Adrenal gland (tissue), 12 donors: ENCODE data around the gene RPS6KA5. TPM values are rescaled to one million over a fixed set of nuclear protein-coding genes. Genes with fewer than 3 reads are reported as not detected.

ENCODE experiments used
- DNase-seq, 7 donors: peaks; one replicate each; pipeline ENCODE4 v3.0.0-alpha.2; 2019 to 2020
- H3K27ac ChIP-seq, 5 donors: fragments of 200-600 bp; sonication (generic) in 4 of 5; 1 replicate in 3 of 5; 2 replicates in 2 of 5; pipeline versions ENCODE4 v1.5.1 to v1.8.0; 2016 to 2020; ENCODE audit warnings: mild to moderate bottlenecking in 1 of 5
- H3K27me3 ChIP-seq: fragments of 200-600 bp; 2 replicates; pipeline ENCODE4 v1.8.0; 2021
- H3K36me3 ChIP-seq, 2 donors: fragments of 200-600 bp; replicated peaks in 1 of 2; 1 replicate in 1 of 2; 2 replicates in 1 of 2; pipeline versions ENCODE4 v1.5.1 to v1.8.0; 2018 to 2022
- H3K4me1 ChIP-seq, 2 donors: fragments of 200-600 bp; replicated peaks in 1 of 2; 1 replicate in 1 of 2; 2 replicates in 1 of 2; pipeline versions ENCODE4 v1.5.1 to v1.8.0; 2018 to 2021
- H3K4me3 ChIP-seq, 4 donors: fragments of 200-600 bp; sonication (generic) in 3 of 4; one replicate each; pipeline ENCODE4 v1.5.1; 2016 to 2018
- H3K9me3 ChIP-seq, 3 donors: fragments of 200-600 bp; sonication (generic) in 1 of 3; replicated peaks in 1 of 3; 1 replicate in 2 of 3; 2 replicates in 1 of 3; pipeline versions ENCODE4 v1.5.1 to v1.8.0; 2016 to 2021
- POLR2A ChIP-seq, 2 donors: fragments of 450-650 bp; IDR thresholded peaks; one replicate each; pipeline ENCODE4 v1.6.1; 2017; ENCODE audit warnings: antibody characterized with exemption in 2 of 2, mild to moderate bottlenecking in 2 of 2, moderate library complexity in 1 of 2
- WGBS, 4 donors: extraction: QIAGEN DNeasy Blood & Tissue Kit in 2 of 4; methylation state at CpG; one replicate each; pipeline versions ENCODE4 v1.1.5 to v1.1.7; 2013 to 2017; 5-methylcytosine and 5-hydroxymethylcytosine counted together
- intact Hi-C, 2 donors: fragments of 100-400 bp; cut with DNase I; formaldehyde crosslinking; loops; one replicate each; pipeline versions ENCODE4 v1.14.1 to v1.15.0; 2022 to 2023
- polyA plus RNA-seq, 3 donors: library from polyadenylated mRNA; stranded (reverse); fragments of 200-250 nt in 2 of 3; fragments of 350-450 nt in 1 of 3; fragmentation: Illumina TruSeq in 1 of 3; extraction: RNeasy Lipid Tissue Mini Kit (QIAGEN cat#74804) in 1 of 3; gene quantifications; one replicate each; pipeline ENCODE4 v1.2.3, GENCODE V29; 2013 to 2014
- total RNA-seq, 9 donors: library from RNA; depleted of rRNA in 4 of 9; stranded (reverse); fragments of >200 nt in 4 of 9; fragments of 120-200 nt in 1 of 9; fragmentation: NEBNext Ultra II Directional in 1 of 9; extraction: Animal tissue kit (Norgen Biotek cat#: 25700) in 1 of 9; gene quantifications; one replicate each; pipeline versions ENCODE4 v1.1.0 to v1.2.4, GENCODE V29; 2013 to 2023
- TF ChIP-seq, protein P1 (sequence below), 6 experiments: fragments of 450-650 bp in 4 of 6; fragments of 200-600 bp in 2 of 6; sonication (generic) in 1 of 6; IDR thresholded peaks; 1 replicate in 5 of 6; 2 replicates in 1 of 6; pipeline versions ENCODE4 v1.5.1 to v1.8.0; 2016 to 2021; ENCODE audit warnings: antibody characterized with exemption in 6 of 6, mild to moderate bottlenecking in 2 of 6, moderate library complexity in 1 of 6
- donor health status: healthy with polysubstance abuse.
- donor health status: Bipolar disorder and iron deficiency.
- donor health status: DM: yes; HTN: yes; CAD: no.
- donor health status: DM: no; HTN: no; CAD: no.
- donor health status: DM: no; HTN: no; CAD: no.
- donor health status: DM: yes; HTN: yes; CAD: no.

RPS6KA5 gene
- total and polyA plus RNA-seq, 12 donors, result 0.27 to 5.5 (median 1.8) TPM

DNA sequence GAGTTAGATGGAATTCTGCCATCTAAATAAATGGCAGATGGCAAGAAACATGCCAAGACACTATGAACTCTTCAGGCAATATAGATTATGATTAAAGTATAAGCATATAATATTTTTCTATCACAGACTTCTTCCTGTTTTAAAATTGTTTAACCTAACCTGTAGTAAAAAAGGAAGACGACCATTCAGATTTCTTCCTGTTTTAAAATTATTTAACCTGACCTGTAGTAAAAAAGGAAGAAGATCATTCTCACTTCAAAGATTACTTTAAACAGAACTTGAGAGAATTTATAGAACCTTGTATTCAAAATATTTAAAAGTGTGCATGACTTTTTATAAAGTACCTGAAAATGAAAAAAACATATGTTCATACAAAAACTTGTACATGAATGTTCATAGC lies 63.5 kb downstream of the RPS6KA5 start:
- H3K27ac ChIP-seq, result no peak overlapping the region
- no peak for DNase-seq
- H3K4me3 ChIP-seq, result no peak overlapping the region
- no peaks in the 10 kb centered on the region for H3K9me3 ChIP-seq
- intact Hi-C loops, result no loop called here
- no peaks in the 10 kb centered on the region for H3K36me3 ChIP-seq
- TF ChIP-seq POLR2A (IDR thresholded peaks at IDR 0.05), result no peak
- H3K27me3 ChIP-seq, result no peaks in the 10 kb centered on the region
- no peaks in the 10 kb centered on the region for H3K4me1 ChIP-seq
- WGBS, 4 donors, result 0 to 50% (median 0%) methylated on average over 1 of the region's 1 CpG

DNA sequence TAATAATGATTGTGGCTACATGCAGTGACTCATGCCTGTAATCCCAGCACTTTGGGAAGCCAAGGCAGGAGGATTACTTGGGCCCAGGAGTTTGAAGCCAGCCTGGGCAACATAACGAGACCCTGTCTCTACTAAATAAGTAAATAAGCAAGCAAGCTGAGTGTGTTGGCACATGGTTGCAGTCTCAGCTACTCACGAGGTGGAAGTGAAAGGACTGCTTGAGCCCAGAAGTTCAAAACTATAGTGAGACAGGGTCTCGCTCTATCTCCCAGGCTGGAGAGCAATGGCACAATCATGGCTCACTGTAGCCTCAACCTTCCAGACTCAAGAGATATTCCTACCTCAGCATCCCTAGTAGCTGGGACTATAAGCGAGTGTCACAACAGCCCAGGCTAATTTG lies 64.7 kb downstream of the RPS6KA5 start:
- H3K27me3 ChIP-seq, result no peaks in the 10 kb centered on the region
- TF ChIP-seq POLR2A (IDR thresholded peaks at IDR 0.05), result no peak
- TF ChIP-seq, protein P1, sequence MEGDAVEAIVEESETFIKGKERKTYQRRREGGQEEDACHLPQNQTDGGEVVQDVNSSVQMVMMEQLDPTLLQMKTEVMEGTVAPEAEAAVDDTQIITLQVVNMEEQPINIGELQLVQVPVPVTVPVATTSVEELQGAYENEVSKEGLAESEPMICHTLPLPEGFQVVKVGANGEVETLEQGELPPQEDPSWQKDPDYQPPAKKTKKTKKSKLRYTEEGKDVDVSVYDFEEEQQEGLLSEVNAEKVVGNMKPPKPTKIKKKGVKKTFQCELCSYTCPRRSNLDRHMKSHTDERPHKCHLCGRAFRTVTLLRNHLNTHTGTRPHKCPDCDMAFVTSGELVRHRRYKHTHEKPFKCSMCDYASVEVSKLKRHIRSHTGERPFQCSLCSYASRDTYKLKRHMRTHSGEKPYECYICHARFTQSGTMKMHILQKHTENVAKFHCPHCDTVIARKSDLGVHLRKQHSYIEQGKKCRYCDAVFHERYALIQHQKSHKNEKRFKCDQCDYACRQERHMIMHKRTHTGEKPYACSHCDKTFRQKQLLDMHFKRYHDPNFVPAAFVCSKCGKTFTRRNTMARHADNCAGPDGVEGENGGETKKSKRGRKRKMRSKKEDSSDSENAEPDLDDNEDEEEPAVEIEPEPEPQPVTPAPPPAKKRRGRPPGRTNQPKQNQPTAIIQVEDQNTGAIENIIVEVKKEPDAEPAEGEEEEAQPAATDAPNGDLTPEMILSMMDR (IDR thresholded peaks at IDR 0.05), result no peak
- WGBS, 4 donors, result 94 to 97% (median 97%) methylated on average over 4 of the region's 4 CpGs
- intact Hi-C loops, result no loop called here
- H3K4me1 ChIP-seq, result no peaks in the 10 kb centered on the region
- H3K27ac ChIP-seq, result no peak overlapping the region
- no peak for DNase-seq
- H3K4me3 ChIP-seq, result no peak overlapping the region
- no peaks in the 10 kb centered on the region for H3K9me3 ChIP-seq
- no peaks in the 10 kb centered on the region for H3K36me3 ChIP-seq

DNA sequence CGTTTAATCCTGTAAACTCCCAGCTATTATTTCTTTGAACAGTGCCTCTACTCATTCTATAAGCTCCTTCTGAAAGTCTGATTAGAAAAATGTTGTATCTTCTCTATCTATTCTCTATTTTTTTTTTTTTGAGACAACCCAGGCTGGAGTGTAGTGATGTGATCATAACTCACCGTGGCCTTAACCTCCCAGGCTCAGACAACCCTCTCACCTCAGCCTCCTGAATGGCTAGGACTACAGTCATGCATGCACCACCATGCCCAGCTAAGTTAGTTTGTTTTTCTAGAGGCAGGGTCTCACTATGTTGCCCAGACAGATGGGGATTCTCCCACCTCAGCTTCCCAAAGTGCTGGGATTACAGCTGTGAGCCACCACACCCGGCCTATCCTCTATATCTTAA lies 66.6 kb downstream of the RPS6KA5 start:
- no peaks in the 10 kb centered on the region for H3K9me3 ChIP-seq
- H3K27me3 ChIP-seq, result no peaks in the 10 kb centered on the region
- no peaks in the 10 kb centered on the region for H3K4me1 ChIP-seq
- TF ChIP-seq, protein P1 (IDR thresholded peaks at IDR 0.05), result no peak
- no peak for TF ChIP-seq POLR2A (IDR thresholded peaks at IDR 0.05)
- intact Hi-C loops, result no loop called here
- no peak overlapping the region for H3K4me3 ChIP-seq
- WGBS, 4 donors, result 93 to 96% (median 95%) methylated on average over 3 of the region's 3 CpGs
- H3K27ac ChIP-seq, result no peak overlapping the region
- no peak for DNase-seq
- no peaks in the 10 kb centered on the region for H3K36me3 ChIP-seq

DNA sequence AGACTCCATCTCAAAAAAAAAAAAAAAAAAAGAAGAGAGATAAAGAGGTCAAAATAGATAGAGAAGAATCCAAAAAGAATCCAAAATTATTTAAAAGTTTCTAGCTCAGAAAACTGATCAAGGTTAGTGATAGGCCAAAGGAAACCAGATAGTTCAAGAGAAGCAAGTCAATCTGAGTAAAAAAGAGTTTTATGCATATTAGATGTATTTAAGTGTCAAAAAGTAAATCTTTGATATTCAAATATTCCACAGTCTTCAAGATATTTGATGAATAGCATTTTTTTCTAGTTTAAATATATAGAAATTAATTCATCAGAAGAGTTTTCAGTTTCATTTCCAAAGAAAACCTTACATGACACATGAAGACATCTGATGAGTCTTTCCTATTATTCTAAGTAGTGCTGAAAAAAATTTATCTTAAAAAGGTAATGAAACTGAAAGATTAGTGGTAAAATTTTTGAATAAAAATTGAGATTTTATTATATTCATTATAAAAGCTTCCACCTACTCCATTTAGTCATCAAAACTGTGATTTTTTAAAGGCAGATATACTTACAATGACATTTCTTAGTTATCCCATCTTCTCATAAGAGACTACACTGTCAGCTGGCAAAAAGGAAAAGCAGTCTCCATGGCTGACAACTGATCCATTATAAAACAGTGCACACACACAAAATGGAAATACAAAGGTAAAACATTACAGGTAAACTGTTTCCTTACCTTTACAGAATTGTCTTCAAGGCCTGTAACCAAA lies 68.6 kb downstream of the RPS6KA5 start:
- DNase-seq, result no peak
- Histone ChIP-seq H3K27me3 (no peaks in the 10 kb centered on the region), H3K36me3 (no peaks in the 10 kb centered on the region), H3K9me3 (no peaks in the 10 kb centered on the region), H3K4me3 (no peak overlapping the region), H3K27ac (no peak overlapping the region), H3K4me1 (no peaks in the 10 kb centered on the region)
- TF ChIP-seq, protein P1 (IDR thresholded peaks at IDR 0.05), result no peak
- intact Hi-C loops, result no loop called here

DNA sequence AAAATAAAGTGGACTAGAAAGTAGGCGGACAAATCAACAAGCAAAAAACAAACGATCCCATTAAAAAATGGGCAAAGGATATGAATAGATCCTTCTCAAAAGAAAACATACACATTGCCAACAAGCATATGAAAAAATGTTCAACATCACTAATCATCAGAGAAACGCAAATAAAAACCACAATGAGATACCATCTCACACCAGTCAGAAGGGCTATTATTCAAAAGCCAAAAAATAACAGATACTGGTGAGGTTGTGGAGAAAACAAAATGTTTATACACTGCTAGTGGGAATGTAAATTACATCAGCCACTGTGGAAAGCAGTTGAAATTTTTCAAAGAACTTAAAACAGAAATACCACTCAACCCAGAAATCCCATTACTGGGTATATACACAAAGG lies 70.3 kb downstream of the RPS6KA5 start:
- intact Hi-C loops, result no loop called here
- TF ChIP-seq, protein P1 (IDR thresholded peaks at IDR 0.05), result no peak
- Histone ChIP-seq H3K27me3 (no peaks in the 10 kb centered on the region), H3K4me3 (no peak overlapping the region), H3K4me1 (no peaks in the 10 kb centered on the region), H3K27ac (no peak overlapping the region), H3K9me3 (no peaks in the 10 kb centered on the region), H3K36me3 (no peaks in the 10 kb centered on the region)
- no peak for DNase-seq
- 77 to 84% (median 79%) methylated on average over 3 of the region's 3 CpGs for WGBS, 4 donors
